ENCODE results near the gene VSX1.

GRCh38 chr20:25065072-25065624, 16.8 kb downstream of the VSX1 start:
- TF ChIP-seq, protein P1, sequence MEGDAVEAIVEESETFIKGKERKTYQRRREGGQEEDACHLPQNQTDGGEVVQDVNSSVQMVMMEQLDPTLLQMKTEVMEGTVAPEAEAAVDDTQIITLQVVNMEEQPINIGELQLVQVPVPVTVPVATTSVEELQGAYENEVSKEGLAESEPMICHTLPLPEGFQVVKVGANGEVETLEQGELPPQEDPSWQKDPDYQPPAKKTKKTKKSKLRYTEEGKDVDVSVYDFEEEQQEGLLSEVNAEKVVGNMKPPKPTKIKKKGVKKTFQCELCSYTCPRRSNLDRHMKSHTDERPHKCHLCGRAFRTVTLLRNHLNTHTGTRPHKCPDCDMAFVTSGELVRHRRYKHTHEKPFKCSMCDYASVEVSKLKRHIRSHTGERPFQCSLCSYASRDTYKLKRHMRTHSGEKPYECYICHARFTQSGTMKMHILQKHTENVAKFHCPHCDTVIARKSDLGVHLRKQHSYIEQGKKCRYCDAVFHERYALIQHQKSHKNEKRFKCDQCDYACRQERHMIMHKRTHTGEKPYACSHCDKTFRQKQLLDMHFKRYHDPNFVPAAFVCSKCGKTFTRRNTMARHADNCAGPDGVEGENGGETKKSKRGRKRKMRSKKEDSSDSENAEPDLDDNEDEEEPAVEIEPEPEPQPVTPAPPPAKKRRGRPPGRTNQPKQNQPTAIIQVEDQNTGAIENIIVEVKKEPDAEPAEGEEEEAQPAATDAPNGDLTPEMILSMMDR (conservative IDR thresholded peaks at IDR 0.05; ENCODE audit: low read depth, low read length) = no peak
- TF ChIP-seq EZH2 (IDR thresholded peaks at IDR 0.05; ENCODE audit: borderline replicate concordance, low read depth, low read length, poor library complexity, severe bottlenecking) = no peak

Measured in A673 (cell line).